Measurements from ENCODE around the gene NALCN. TPM values are rescaled to one million over a fixed set of nuclear protein-coding genes. Genes with fewer than 3 reads are reported as not detected.

Gene NALCN
- total RNA-seq, 4 donors from 2014 or later: 0.32 to 0.41 TPM; not detected in 2

- Histone ChIP-seq H3K4me3 (no peak overlapping the region), H3K9me3 (no peaks in the 10 kb centered on the region), H3K4me1 (no peaks in the 10 kb centered on the region), H3K27ac (no peak overlapping the region), H3K27me3 (peaks cover under 1% of the 10 kb centered on the region), H3K36me3 (no peaks in the 10 kb centered on the region)
- in situ Hi-C loops (cut with MboI; ENCODE audit: low pct_ligation_motif_present in 1 of 4, low pct_unique_long_range_greater_than_20kb in 1 of 4, low sequenced_read_pairs in 3 of 4) (no loop called here), intact Hi-C loops (cut with DNase I; ENCODE audit: low total_unique reads) (no loop called here)
- TF ChIP-seq POLR2AphosphoS5 (IDR thresholded peaks at IDR 0.05) (no peak), POLR2A (IDR thresholded peaks at IDR 0.05) (no peak), EP300 (IDR thresholded peaks at IDR 0.05; ENCODE audit: low read depth) (no peak), CTCF (IDR thresholded peaks at IDR 0.05) (no peak)
- no peak for DNase-seq
- 57 to 70% methylated on average over 1 to 2 of the region's 2 CpGs for WGBS, 2 donors (ENCODE audit: low coverage in 1 of 2)
Measured at GRCh38 chr13:101423872-101424271, 7.6 kb upstream of the NALCN start.

- no peak for DNase-seq
- Histone ChIP-seq H3K36me3 (no peaks in the 10 kb centered on the region), H3K9me3 (no peaks in the 10 kb centered on the region), H3K4me1 (peaks cover 0 to 6% (median 2%) of the 10 kb centered on the region in 4 donors), H3K27me3 (peaks cover 45% of the 10 kb centered on the region), H3K4me3 (no peak overlapping the region), H3K27ac (no peak overlapping the region)
- in situ Hi-C loops (cut with MboI; ENCODE audit: low pct_ligation_motif_present in 1 of 4, low pct_unique_long_range_greater_than_20kb in 1 of 4, low sequenced_read_pairs in 3 of 4) (no loop called here), intact Hi-C loops (cut with DNase I; ENCODE audit: low total_unique reads) (no loop called here)
- WGBS, 2 donors (ENCODE audit: low coverage in 1 of 2): 78 to 85% methylated on average over 5 of the region's 5 CpGs
- TF ChIP-seq EP300 (IDR thresholded peaks at IDR 0.05; ENCODE audit: low read depth): no peak
Measured at GRCh38 chr13:101417501-101417900, 1.2 kb upstream of the NALCN start.

GRCh38 chr13:101417043-101417406, 717 bp upstream of the NALCN start:
- H3K27ac ChIP-seq: no peak overlapping the region
- DNase-seq: no peak
- peaks cover 0 to 6% (median 2%) of the 10 kb centered on the region in 4 donors for H3K4me1 ChIP-seq
- H3K9me3 ChIP-seq: no peaks in the 10 kb centered on the region
- intact Hi-C loops (cut with DNase I; ENCODE audit: low total_unique reads): no loop called here
- WGBS, 2 donors (ENCODE audit: low coverage in 1 of 2): 19 to 40% methylated on average over 1 to 3 of the region's 3 CpGs
- peak overlapping the region in 1 of 4 donors; percentile 43 for H3K4me3 ChIP-seq
- H3K27me3 ChIP-seq: peaks cover 45% of the 10 kb centered on the region
- TF ChIP-seq POLR2AphosphoS5 (IDR thresholded peaks at IDR 0.05) (no peak), EP300 (IDR thresholded peaks at IDR 0.05; ENCODE audit: low read depth) (no peak), CTCF (IDR thresholded peaks at IDR 0.05) (no peak), POLR2A (IDR thresholded peaks at IDR 0.05) (no peak)
- in situ Hi-C loops (cut with MboI; ENCODE audit: low pct_ligation_motif_present in 1 of 4, low pct_unique_long_range_greater_than_20kb in 1 of 4, low sequenced_read_pairs in 3 of 4): no loop called here
- H3K36me3 ChIP-seq: no peaks in the 10 kb centered on the region

GRCh38 chr13:101415358-101416174, 742 bp downstream of the NALCN start:
- Histone ChIP-seq H3K9me3 (no peaks in the 10 kb centered on the region), H3K4me1 (peaks cover 0 to 6% (median 2%) of the 10 kb centered on the region in 4 donors), H3K27ac (no peak overlapping the region), H3K27me3 (peaks cover 45% of the 10 kb centered on the region), H3K4me3 (peak overlapping the region in 1 of 4 donors; percentile 43), H3K36me3 (no peaks in the 10 kb centered on the region)
- DNase-seq: no peak
- WGBS, 2 donors (ENCODE audit: low coverage in 1 of 2): 27 to 67% methylated on average over 1 to 29 of the region's 43 CpGs
- TF ChIP-seq POLR2AphosphoS5 (IDR thresholded peaks at IDR 0.05) (no peak), EP300 (IDR thresholded peaks at IDR 0.05; ENCODE audit: low read depth) (no peak), CTCF (IDR thresholded peaks at IDR 0.05) (no peak), POLR2A (IDR thresholded peaks at IDR 0.05) (no peak)
- intact Hi-C loops (cut with DNase I; ENCODE audit: low total_unique reads) (no loop called here), in situ Hi-C loops (cut with MboI; ENCODE audit: low pct_ligation_motif_present in 1 of 4, low pct_unique_long_range_greater_than_20kb in 1 of 4, low sequenced_read_pairs in 3 of 4) (no loop called here)
